GM12874 (cell line): ENCODE data around the gene GBP2.

Experiments
- CTCF ChIP-seq: IDR thresholded peaks from 2 replicates; pipeline ENCODE4 v1.5.1; 2011; ENCODE audit warnings: low read depth, mild to moderate bottlenecking, control low read depth, low read length, moderate library complexity; ENCODE audit not compliant: insufficient read depth

Gene GBP2

GRCh38 chr1:89121641-89122040 lies 4.3 kb downstream of the GBP2 start:
- no peak for TF ChIP-seq CTCF

GRCh38 chr1:89114662-89115061 lies 11.3 kb downstream of the GBP2 start:
- TF ChIP-seq CTCF = no peak

- TF ChIP-seq CTCF = no peak
Observed at GRCh38 chr1:89112871-89113613, 12.9 kb downstream of the GBP2 start.

GRCh38 chr1:89104687-89105086 lies 21.2 kb downstream of the GBP2 start:
- no peak for TF ChIP-seq CTCF

GRCh38 chr1:89104147-89104546 lies 21.8 kb downstream of the GBP2 start:
- no peak for TF ChIP-seq CTCF

GRCh38 chr1:89102021-89102420 lies 23.9 kb downstream of the GBP2 start:
- no peak for TF ChIP-seq CTCF

- no peak for TF ChIP-seq CTCF
Observed at GRCh38 chr1:89100412-89100811, 25.5 kb downstream of the GBP2 start.
